T-helper 2 cell treated with Interferon-gamma antibody and Interleukin-4, amounts not matched to agents 5 μg/mL and 100 μg/mL, for 36 hours (primary cell): ENCODE results near the gene USP38.
"Not testable (repeated sequence)": the region's sequence is repeated elsewhere in the genome, so short reads cannot be mapped to it uniquely, and the experiment has no call there.

Experiments used
- DNase-seq: peaks from one replicate; pipeline ENCODE4 v3.0.0; 2021; ENCODE audit warnings: low spot score
- H3K27ac Mint-ChIP-seq: one replicate; pipeline ENCODE4 v1.8.0; 2021; ENCODE audit warnings: mild to moderate bottlenecking, mixed read lengths
- H3K27me3 Mint-ChIP-seq: one replicate; pipeline ENCODE4 v1.8.0; 2021; ENCODE audit warnings: low read depth, mixed read lengths
- H3K36me3 Mint-ChIP-seq: one replicate; pipeline ENCODE4 v1.8.0; 2021; ENCODE audit warnings: low read depth, mixed read lengths
- H3K4me1 Mint-ChIP-seq: one replicate; pipeline ENCODE4 v1.8.0; 2021; ENCODE audit warnings: low read depth, mixed read lengths
- H3K4me3 Mint-ChIP-seq: one replicate; pipeline ENCODE4 v1.8.0; 2022; ENCODE audit warnings: mild to moderate bottlenecking, moderate library complexity, mixed read lengths
- H3K9me3 Mint-ChIP-seq: one replicate; pipeline ENCODE4 v1.8.0; 2021; ENCODE audit warnings: mixed read lengths

The USP38 gene

GRCh38 chr4:143256456-143256855 lies 71.7 kb downstream of the USP38 start:
- no peaks in the 10 kb centered on the region for H3K4me1 Mint-ChIP-seq
- H3K4me3 Mint-ChIP-seq = no peak overlapping the region
- DNase-seq = no peak
- no peaks in the 10 kb centered on the region for H3K9me3 Mint-ChIP-seq
- no peaks in the 10 kb centered on the region for H3K36me3 Mint-ChIP-seq
- no peak overlapping the region for H3K27ac Mint-ChIP-seq
- H3K27me3 Mint-ChIP-seq = peaks cover 3% of the 10 kb centered on the region

DNA sequence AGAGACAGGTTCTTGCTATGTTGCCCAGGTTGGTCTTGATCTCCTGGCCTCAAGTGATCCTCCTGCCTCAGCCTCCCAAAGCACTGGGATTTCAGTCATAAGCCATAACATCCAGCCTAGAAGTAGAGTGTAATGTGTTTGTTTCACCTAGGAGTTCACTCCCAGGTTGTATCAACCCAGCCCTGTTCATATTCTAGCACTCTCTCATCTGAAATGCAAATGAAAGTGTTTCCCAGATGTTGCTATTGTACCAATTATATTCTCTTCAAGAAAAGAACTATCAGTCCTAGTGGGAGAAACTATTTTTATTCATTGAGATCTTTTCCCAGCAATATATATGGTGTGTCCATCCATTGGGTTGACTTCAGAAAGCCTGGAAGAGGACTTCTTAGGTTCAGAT lies 72.6 kb downstream of the USP38 start:
- no peak for DNase-seq
- no peaks in the 10 kb centered on the region for H3K4me1 Mint-ChIP-seq
- peaks cover 3% of the 10 kb centered on the region for H3K27me3 Mint-ChIP-seq

GRCh38 chr4:143260750-143261149 lies 76.0 kb downstream of the USP38 start:
- DNase-seq = no peak

More for the DNA sequence above, 72.6 kb downstream of the USP38 start:
- Mint-ChIP-seq H3K27ac (no peak overlapping the region), H3K9me3 (no peaks in the 10 kb centered on the region), H3K36me3 (no peaks in the 10 kb centered on the region), H3K4me3 (no peak overlapping the region)

DNA sequence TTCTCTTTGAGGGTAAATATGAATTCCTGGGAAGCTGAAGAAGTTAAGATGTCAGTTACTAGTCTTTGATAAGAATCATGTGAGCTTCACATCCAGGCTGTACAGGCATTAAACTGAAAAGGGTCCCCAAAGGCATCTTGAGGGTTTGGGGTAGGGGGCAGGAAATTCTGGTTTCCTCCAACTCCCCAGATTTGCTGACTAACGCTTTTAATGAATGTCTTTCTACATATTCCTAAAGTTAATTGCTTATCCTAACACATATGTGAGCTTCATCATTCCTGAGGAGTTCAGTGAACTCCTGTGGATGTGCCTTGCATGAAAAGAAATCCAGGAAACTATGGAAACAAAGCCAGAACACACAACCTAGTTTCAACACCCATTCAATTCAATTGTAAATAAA lies 78.1 kb downstream of the USP38 start:
- Mint-ChIP-seq H3K9me3 (peaks cover 11% of the 10 kb centered on the region), H3K27ac (no peak overlapping the region), H3K27me3 (no peaks in the 10 kb centered on the region), H3K4me3 (no peak overlapping the region), H3K4me1 (no peaks in the 10 kb centered on the region), H3K36me3 (no peaks in the 10 kb centered on the region)
- DNase-seq = no peak

More at GRCh38 chr4:143260750-143261149, 76.0 kb downstream of the USP38 start:
- peaks cover 3% of the 10 kb centered on the region for H3K27me3 Mint-ChIP-seq
- no peaks in the 10 kb centered on the region for H3K36me3 Mint-ChIP-seq
- no peak overlapping the region for H3K4me3 Mint-ChIP-seq
- peaks cover 2% of the 10 kb centered on the region for H3K9me3 Mint-ChIP-seq
- no peak overlapping the region for H3K27ac Mint-ChIP-seq
- no peaks in the 10 kb centered on the region for H3K4me1 Mint-ChIP-seq

DNA sequence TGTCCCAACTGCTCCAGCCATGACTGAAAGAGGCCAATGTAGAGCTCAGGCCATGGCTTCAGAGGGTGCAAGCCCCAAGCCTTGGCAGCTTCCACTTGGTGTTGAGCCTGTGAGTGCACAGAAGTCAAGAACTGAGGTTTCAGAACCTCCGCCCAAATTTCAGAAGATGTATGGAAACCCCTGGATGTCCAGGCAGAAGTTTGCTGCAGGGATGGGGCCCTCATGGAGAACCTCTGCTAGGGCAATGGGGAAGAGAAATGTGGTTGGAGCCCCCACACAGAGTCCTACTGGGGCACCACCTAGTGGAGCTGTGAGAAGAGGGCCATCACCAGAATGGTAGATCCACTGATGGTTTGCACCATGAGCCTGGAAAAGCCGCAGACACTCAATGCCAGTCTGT lies 83.0 kb downstream of the USP38 start:
- H3K27me3 Mint-ChIP-seq, H3K4me1 Mint-ChIP-seq, H3K4me3 Mint-ChIP-seq, H3K27ac Mint-ChIP-seq, H3K36me3 Mint-ChIP-seq, DNase-seq: not testable (repeated sequence)
- H3K9me3 Mint-ChIP-seq = peaks cover 11% of the 10 kb centered on the region

DNA sequence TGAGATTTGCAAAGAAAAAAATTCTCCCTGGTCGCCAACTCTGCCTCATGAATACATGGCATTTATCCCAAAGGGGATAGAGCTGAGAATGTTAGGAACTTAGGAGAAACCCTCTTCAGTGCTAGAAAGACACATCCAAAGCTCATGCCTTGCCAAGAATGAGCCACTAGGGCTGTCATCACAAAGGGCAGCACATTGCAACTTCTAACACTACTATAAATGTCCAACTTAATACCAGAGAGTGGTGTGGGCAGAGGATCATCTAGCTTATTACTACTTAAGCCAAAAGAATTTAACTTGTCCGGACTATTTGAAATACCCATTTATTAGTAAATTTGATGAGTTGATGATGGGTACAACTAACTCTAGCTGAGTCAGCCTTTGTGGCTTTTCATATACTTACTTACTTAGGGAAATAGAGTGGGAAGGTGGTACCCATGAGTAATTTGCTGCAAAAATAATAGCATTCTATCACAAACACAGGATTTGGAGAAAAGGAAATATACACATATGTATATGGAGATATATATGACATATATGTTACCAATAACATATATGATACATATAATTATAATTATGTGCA lies 85.6 kb downstream of the USP38 start:
- H3K4me1 Mint-ChIP-seq = no peaks in the 10 kb centered on the region
- no peak for DNase-seq
- peaks cover 2% of the 10 kb centered on the region for H3K27me3 Mint-ChIP-seq
- H3K36me3 Mint-ChIP-seq = no peaks in the 10 kb centered on the region
- H3K27ac Mint-ChIP-seq = no peak overlapping the region
- peaks cover 11% of the 10 kb centered on the region for H3K9me3 Mint-ChIP-seq
- no peak overlapping the region for H3K4me3 Mint-ChIP-seq
